Fibroblast of lung (primary cell): Measurements from ENCODE around the gene FKBP1A. TPM values are rescaled to one million over a fixed set of nuclear protein-coding genes. Genes with fewer than 3 reads are reported as not detected.
A peak's percentile ranks its signal among the peaks of the same experiment; 100 is the strongest.

ENCODE experiments used
- DNase-seq, 2 donors: peaks; one replicate each; pipeline versions ENCODE4 v3.0.0 to v3.0.0-alpha.2; 2010; ENCODE audit warnings: low read depth in 2 of 2
- H2AFZ ChIP-seq: 2 replicates; pipeline ENCODE4 v1.5.1; 2012; ENCODE audit warnings: low read length, control low read depth, inconsistent platforms
- H3K27ac ChIP-seq: 2 replicates; pipeline ENCODE4 v1.5.1; 2011; ENCODE audit warnings: low read length, control low read depth; ENCODE audit not compliant: insufficient read depth
- H3K27me3 ChIP-seq: 2 replicates; pipeline ENCODE4 v1.5.1; 2011; ENCODE audit warnings: mild to moderate bottlenecking, low read length; ENCODE audit not compliant: control insufficient read depth, insufficient read depth
- H3K36me3 ChIP-seq: 2 replicates; pipeline ENCODE4 v1.5.1; 2011; ENCODE audit warnings: low read length; ENCODE audit not compliant: control insufficient read depth, insufficient read depth
- H3K4me1 ChIP-seq: 2 replicates; pipeline ENCODE4 v1.5.1; 2011; ENCODE audit warnings: low read length; ENCODE audit not compliant: control insufficient read depth, insufficient read depth; ENCODE audit errors: extremely low read depth
- H3K4me2 ChIP-seq: 2 replicates; pipeline ENCODE4 v1.5.1; 2011; ENCODE audit warnings: low read length, control low read depth; ENCODE audit not compliant: insufficient read depth; ENCODE audit errors: extremely low read depth
- H3K4me3 ChIP-seq, 4 experiments: fragments of 200-600 bp in 1 of 4; sonication (generic) in 1 of 4; replicated peaks in 1 of 4; 2 replicates each; pipeline ENCODE4 v1.5.1; 2011 to 2016; ENCODE audit warnings: low read length in 4 of 4, low read depth in 3 of 4, mild to moderate bottlenecking in 3 of 4, control low read depth in 2 of 4, inconsistent platforms in 1 of 4, mixed read lengths in 1 of 4; ENCODE audit not compliant: insufficient read depth in 1 of 4; ENCODE audit errors: control extremely low read depth in 1 of 4
- H3K79me2 ChIP-seq: 2 replicates; pipeline ENCODE4 v1.5.1; 2012; ENCODE audit warnings: mild to moderate bottlenecking, low read length, inconsistent platforms; ENCODE audit not compliant: control insufficient read depth, insufficient read depth
- H3K9ac ChIP-seq: 2 replicates; pipeline ENCODE4 v1.5.1; 2011; ENCODE audit warnings: mild to moderate bottlenecking, low read length, control low read depth; ENCODE audit not compliant: insufficient read depth
- H3K9me3 ChIP-seq: 2 replicates; pipeline ENCODE4 v1.5.1; 2012; ENCODE audit warnings: low read depth, low read length; ENCODE audit not compliant: control insufficient read depth, insufficient read depth
- H4K20me1 ChIP-seq: 2 replicates; pipeline ENCODE4 v1.5.1; 2011; ENCODE audit warnings: low read length; ENCODE audit not compliant: control insufficient read depth, insufficient read depth; ENCODE audit errors: extremely low read depth
- EZH2 ChIP-seq: IDR thresholded peaks from 2 replicates; pipeline ENCODE4 v1.5.1; 2012; ENCODE audit warnings: low read length, control low read depth, mild to moderate bottlenecking; ENCODE audit errors: missing control alignments
- polyA plus RNA-seq, 2 donors: library from polyadenylated mRNA; depleted of rRNA in 1 of 2; stranded (reverse) in 1 of 2; unstranded in 1 of 2; fragments of >200 nt; gene quantifications; 2 replicates each; pipeline ENCODE4 v1.2.1, GENCODE V29; 2011 to 2012; ENCODE audit warnings: missing spikeins in 1 of 2
- total RNA-seq: library from RNA; depleted of rRNA; stranded (reverse); fragments of >200 nt; gene quantifications from 2 replicates; pipeline ENCODE4 v1.2.1, GENCODE V29; 2014
- TF ChIP-seq, protein P1 (sequence below), 2 donors: IDR thresholded peaks in 1 of 2; conservative IDR thresholded peaks in 1 of 2; 1 replicate in 1 of 2; 2 replicates in 1 of 2; pipeline ENCODE4 v1.5.1; 2011 to 2012; ENCODE audit warnings: low read length in 2 of 2, control low read depth in 1 of 2, inconsistent platforms in 1 of 2, low read depth in 1 of 2, mild to moderate bottlenecking in 1 of 2

The FKBP1A gene
- total and polyA plus RNA-seq, 2 donors (not counting 1 experiment from before 2014, with no cell fraction given): 120 to 440 TPM

- H4K20me1 ChIP-seq: peaks cover 3% of the 10 kb centered on the region
Observed at GRCh38 chr20:1378735-1379125, 14.1 kb downstream of the FKBP1A start.

GRCh38 chr20:1377984-1378734, 14.7 kb downstream of the FKBP1A start:
- Histone ChIP-seq H3K9me3 (no peaks in the 10 kb centered on the region), H3K36me3 (peaks cover 4% of the 10 kb centered on the region), H3K4me2 (no peak overlapping the region), H3K4me3 (no peak overlapping the region), H2AFZ (no peak overlapping the region), H3K79me2 (peaks cover 84% of the 10 kb centered on the region), H4K20me1 (peaks cover 3% of the 10 kb centered on the region), H3K9ac (no peak overlapping the region), H3K4me1 (peaks cover 2% of the 10 kb centered on the region), H3K27ac (no peak overlapping the region), H3K27me3 (no peaks in the 10 kb centered on the region)
- DNase-seq: peak in 1 of 2 donors; percentile 80
- TF ChIP-seq, protein P1, sequence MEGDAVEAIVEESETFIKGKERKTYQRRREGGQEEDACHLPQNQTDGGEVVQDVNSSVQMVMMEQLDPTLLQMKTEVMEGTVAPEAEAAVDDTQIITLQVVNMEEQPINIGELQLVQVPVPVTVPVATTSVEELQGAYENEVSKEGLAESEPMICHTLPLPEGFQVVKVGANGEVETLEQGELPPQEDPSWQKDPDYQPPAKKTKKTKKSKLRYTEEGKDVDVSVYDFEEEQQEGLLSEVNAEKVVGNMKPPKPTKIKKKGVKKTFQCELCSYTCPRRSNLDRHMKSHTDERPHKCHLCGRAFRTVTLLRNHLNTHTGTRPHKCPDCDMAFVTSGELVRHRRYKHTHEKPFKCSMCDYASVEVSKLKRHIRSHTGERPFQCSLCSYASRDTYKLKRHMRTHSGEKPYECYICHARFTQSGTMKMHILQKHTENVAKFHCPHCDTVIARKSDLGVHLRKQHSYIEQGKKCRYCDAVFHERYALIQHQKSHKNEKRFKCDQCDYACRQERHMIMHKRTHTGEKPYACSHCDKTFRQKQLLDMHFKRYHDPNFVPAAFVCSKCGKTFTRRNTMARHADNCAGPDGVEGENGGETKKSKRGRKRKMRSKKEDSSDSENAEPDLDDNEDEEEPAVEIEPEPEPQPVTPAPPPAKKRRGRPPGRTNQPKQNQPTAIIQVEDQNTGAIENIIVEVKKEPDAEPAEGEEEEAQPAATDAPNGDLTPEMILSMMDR (conservative IDR thresholded peaks at IDR 0.05 in 1 of 2, IDR thresholded peaks at IDR 0.05 in 1 of 2; ENCODE audit: low read depth in 1 of 2, low read length in 2 of 2): no peak
- no peak for TF ChIP-seq EZH2

More at GRCh38 chr20:1378735-1379125, 14.1 kb downstream of the FKBP1A start:
- Histone ChIP-seq H3K4me2 (no peak overlapping the region), H3K4me3 (no peak overlapping the region), H3K4me1 (peaks cover 2% of the 10 kb centered on the region), H3K79me2 (peaks cover 85% of the 10 kb centered on the region), H3K9ac (no peak overlapping the region), H3K27ac (no peak overlapping the region), H3K36me3 (peaks cover 1% of the 10 kb centered on the region), H2AFZ (no peak overlapping the region), H3K9me3 (no peaks in the 10 kb centered on the region), H3K27me3 (no peaks in the 10 kb centered on the region)
- TF ChIP-seq, protein P1 (conservative IDR thresholded peaks at IDR 0.05 in 1 of 2, IDR thresholded peaks at IDR 0.05 in 1 of 2; ENCODE audit: low read depth in 1 of 2, low read length in 2 of 2): no peak
- no peak for TF ChIP-seq EZH2
- DNase-seq: no peak

DNA sequence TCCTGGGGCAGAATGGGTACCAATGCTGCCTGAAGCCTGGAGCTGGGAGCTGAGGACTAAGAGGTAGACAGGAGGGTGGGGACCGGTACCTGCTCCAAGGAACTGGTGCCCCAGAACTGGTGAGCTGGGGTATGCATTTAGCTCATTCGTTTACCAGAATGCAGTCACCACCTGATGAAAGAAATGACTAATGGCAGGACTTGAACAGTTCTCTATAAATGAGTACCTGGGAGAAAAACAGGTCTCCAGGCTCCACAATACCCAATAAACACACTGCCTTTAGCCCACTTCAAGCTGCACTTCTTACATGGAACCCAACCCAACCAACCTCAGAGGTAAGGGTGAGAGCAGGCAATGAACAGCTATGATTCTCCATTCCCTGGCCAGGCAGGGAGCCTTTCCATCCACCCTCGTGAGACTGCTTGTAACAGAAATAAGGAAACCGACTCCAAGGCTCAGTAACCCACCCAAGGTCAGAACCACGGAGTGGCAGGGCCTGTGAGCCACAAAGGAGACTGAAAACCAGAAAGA, 15.4 kb downstream of the FKBP1A start:
- TF ChIP-seq, protein P1 (conservative IDR thresholded peaks at IDR 0.05 in 1 of 2, IDR thresholded peaks at IDR 0.05 in 1 of 2; ENCODE audit: low read depth in 1 of 2, low read length in 2 of 2): no peak
- no peak for TF ChIP-seq EZH2
- DNase-seq: no peak
- peaks cover 2% of the 10 kb centered on the region for H3K4me1 ChIP-seq
- H4K20me1 ChIP-seq: peaks cover 3% of the 10 kb centered on the region
- no peak overlapping the region for H3K9ac ChIP-seq
- peaks cover 4% of the 10 kb centered on the region for H3K36me3 ChIP-seq
- no peak overlapping the region for H3K4me2 ChIP-seq
- H2AFZ ChIP-seq: no peak overlapping the region
- no peak overlapping the region for H3K4me3 ChIP-seq
- H3K27me3 ChIP-seq: no peaks in the 10 kb centered on the region
- no peak overlapping the region for H3K27ac ChIP-seq
- no peaks in the 10 kb centered on the region for H3K9me3 ChIP-seq
- peaks cover 81% of the 10 kb centered on the region for H3K79me2 ChIP-seq
